Esophagus mucosa (tissue), 1 donor: ENCODE results near the gene CC2D1A. TPM values are rescaled to one million over a fixed set of nuclear protein-coding genes. Genes with fewer than 3 reads are reported as not detected.

ENCODE experiments used
- ATAC-seq: fragments of 200-7000 bp; cut with Tn5 transposase; one replicate; pipeline ENCODE4 v1.9.1; 2020
- total RNA-seq: library from RNA; stranded (reverse); gene quantifications from one replicate; pipeline ENCODE4 v1.2.4, GENCODE V29; 2023
- donor health status: DM: yes; HTN: yes; CAD: no.

The CC2D1A gene
- total RNA-seq, 1 donor from 2014 or later: 29.7 TPM

DNA sequence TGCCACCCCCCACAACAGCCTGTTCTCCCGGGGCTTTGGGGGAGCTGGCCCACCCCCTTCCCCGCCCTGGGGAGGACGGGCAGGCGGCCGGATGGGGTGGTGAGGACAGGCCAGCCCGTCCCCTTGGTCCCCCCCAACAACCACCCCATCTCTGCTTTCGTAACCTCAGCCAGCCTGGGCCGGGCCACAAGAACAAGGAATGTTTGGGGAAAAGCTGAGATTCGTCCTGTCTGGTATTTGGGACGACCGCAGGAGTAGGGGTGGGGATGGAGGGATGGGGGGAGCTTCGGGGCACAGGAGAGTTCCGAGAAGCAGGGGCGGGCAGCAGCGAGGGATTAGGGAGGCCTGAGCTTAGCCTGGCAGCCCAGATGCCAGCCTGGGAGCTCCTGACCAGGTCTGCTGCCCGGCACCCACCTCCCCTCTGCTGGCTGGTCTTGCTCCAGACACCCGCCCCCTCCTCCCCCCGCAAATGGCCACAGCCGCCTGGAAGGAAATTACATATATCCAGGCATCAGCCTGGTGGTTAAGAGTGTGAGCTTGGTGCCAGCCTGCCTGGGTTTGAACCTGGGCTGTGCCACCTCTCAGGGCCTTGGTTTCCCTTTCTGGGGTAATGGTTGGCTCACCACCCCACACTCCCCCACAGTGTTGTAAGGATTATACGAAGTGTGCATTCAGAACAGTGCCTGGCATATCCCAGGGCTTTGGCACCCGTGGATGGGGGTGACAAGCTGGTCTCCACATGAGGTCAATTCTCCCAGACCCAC is 32.5 kb downstream of the CC2D1A start, which contains the start of gene PODNL1:
PODNL1 (minus strand) TSS at position 117 of the 764 bp plus-strand sequence. CDS start 236 bp downstream, outside the sequence.
- peak; percentile 21 for ATAC-seq

DNA sequence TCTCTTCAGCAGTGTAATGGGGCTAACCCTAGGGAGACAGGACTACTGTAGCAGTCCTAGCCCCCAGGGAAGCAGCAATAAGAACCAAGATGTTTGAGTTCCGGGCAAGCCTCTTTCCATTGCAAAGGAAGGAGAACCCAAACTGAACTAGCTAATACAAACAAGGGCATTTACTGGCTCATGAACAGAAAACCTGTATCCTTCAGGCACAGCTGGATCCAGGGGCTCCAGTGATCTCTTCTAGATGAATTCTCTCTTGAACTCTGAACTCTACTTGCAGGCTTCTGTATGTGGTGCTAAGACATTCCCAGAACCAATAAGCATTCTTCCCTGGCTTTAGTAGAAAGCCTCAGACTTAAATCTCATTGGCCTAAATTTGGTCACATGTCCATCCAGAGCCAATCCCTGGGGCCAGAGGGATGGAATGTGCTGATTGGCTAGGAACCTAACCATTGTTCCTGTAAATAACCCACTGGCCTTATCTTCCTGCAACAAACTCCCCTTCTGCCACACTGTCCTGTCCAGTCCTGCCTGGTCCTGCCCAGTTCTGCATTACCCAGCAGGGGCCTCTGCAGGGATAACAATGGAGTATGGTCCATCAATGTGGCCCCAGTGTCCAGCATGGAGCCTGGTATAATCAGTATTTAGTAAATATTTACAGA is 36.2 kb downstream of the CC2D1A start:
- ATAC-seq: no peak

DNA sequence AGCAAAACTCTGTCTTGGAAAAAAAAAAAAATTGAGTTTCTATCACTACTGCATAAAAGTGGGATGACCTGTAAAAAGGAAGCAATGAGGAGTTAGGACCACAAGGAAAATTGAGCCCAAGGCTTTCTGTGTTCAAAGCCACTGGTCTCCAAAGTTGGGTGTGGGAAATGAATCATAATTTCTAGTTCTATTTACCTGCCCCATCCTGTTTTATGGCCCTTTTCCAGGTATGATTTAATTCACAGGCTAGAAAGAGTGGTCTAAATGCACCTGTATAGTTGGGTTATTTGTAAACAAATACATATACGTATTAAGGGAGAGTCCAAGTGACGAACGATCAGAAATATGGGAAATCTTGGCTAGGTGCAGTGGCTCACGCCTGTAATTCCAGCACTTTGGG is 40.4 kb downstream of the CC2D1A start:
- peak; percentile 60 for ATAC-seq

DNA sequence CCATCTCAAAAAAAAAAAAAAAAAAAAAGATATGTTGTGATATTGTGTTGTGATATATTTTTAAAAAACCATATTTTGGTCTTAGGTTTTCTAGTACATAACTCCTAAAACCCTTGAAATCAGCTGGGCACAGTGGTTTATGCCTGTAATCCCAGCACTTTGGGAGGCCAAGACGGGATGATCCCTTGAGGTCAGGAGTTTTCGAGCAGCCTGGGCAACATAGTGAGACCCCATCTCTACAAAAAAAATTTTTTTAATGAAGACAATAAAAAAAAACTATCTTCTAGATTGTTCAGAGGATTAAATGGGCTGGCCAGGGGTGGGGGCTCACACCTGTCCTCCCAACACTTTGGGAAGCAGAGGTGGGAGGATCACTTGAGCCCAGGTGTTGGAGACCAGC is 45.0 kb downstream of the CC2D1A start:
- no peak for ATAC-seq

DNA sequence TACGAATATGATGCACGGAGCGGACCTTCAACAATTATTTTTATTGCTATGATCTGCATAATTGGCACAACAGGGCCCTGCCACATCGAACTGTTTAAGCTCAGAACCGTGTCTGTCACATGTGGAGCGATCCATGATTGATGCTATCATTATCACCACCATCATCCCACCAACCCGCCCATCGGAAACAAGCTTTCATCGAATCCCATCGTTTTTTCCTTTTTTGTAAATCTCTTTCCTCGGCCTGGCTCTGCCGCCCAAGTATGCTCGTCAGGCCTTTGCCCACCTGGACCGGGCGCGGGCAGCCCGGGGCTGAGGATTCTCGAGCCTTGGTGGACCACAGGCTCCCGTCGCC is 45.8 kb downstream of the CC2D1A start:
- ATAC-seq: no peak

DNA sequence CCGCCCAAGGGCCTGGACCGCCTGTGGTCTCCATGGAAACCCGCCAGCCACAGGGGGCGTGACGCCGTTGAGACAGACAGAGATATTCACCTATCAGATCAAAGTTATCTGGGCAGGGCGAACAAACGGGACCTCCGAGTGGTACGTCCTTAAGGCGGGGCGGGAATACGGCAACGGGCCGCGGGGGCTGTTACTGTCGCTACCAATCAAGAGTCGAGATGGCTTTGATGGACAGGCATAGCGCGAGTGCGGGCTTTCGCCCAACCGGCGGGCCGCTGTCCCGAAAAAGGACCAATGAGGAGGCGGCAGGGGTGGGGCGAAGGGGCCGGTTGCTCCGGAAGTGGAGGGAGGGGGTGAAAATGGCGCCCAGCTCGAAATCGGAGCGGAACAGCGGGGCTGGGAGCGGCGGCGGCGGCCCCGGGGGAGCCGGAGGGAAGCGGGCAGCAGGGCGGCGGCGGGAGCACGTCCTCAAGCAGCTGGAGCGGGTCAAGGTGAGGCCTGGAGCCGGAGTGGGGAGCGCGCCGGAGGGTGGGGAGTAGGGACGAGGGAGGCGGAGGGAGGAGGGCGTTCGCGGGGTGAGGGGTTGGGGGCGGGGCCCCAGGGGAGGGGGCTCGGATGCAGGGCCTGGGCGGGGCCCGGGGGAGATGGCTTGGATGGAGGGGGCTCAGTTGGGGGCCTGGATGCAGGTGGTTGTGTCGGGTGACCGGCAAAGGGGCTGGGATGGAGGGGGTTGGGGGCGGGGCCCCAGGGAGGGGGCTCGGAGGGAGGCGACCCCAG is 46.3 kb downstream of the CC2D1A start, which contains the start of gene DCAF15:
DCAF15 (plus strand) TSS at position 356 of the 777 bp plus-strand sequence; CDS start at position 360, 4 bp downstream.
- ATAC-seq: peak; percentile 98

DNA sequence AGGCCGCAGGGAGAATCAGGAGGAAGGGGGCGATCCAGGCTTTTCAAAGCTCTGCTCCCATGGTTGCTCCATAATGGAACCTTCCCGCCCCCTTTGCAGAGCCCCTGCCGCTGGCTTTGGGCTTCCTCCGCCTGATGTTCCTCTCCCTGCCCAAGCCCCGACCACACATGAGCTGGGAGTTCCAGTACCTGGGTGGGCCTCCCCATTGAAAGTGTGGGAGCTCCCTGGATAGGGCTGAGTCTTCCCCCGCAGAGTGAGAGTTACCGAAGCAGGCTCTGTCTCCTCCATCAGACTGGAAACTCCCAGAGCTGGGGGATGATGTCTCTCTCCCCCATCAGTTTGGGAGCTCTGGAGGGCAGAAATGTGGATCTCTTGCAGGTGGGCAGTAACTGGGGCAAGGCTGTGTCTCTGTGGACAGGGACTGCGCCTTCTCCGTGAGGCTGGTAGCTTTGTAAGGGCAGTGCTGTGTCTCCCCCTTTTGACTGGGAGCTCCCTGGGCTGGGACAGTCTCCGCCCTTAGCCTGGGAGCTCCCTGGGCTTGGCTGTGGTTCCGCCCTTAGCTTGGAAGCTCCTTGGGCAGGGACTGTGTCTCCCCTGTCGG is 47.0 kb downstream of the CC2D1A start:
- peak; percentile 61 for ATAC-seq

DNA sequence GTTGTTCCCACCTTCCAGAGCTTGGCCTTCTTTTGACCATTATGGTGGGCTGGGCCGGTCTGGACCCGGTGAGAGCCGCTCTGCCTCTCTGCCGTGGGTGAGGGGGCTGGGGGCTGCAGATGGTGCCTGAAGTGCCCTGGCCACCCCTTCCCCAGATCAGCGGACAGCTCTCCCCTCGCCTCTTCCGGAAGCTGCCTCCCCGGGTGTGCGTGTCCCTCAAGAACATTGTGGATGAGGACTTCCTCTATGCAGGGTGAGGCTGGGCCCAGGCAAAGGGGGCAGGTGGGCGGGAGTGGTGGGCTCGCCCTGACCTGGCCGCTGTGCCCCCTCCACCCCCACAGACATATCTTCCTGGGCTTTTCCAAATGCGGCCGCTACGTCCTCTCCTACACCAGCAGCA is 48.2 kb downstream of the CC2D1A start:
- no peak for ATAC-seq

DNA sequence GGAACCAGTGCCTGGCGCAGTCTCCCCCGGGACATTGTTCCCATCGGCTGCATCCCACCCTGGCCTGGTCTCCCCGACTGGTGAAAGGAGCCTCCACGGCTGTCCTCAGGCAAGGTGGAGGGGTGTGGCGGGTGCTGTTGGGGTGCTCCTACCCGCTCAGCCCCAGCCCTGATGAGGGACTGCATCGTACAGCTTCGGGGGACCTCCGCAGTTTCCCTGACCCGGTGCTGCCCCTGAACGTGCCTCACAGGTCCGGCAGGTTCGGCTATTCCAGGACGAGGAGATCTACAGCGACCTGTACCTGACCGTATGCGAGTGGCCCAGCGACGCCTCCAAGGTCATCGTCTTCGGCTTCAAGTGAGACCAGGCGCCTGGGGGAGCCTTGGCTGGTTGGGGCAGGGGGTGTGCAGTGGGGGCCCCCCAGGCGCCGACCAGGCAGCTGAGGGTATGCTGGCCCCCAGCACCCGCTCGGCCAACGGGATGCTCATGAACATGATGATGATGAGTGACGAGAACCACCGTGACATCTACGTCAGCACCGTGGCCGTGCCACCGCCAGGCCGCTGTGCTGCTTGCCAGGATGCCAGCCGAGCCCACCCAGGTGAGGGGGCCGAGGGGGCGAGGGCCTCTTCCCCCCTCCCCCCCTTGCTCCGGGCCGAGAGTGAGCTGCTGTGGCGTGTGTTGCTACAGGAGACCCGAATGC is 49.8 kb downstream of the CC2D1A start:
- ATAC-seq: no peak

DNA sequence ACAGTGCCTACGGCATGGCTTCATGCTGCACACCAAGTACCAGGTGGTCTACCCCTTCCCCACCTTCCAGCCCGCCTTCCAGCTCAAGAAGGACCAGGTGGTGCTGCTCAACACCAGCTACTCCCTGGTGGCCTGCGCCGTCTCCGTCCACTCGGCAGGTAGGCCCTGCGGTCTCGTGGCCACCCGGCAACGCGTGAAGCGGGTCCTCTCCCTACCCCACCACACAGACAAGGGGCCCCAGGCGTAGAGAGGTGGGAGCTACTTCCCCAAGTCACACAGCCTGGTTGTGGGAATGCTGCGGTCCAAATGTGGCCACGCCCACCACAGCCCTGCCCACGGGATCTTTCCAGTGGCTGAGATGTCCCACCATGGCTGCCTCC is 50.4 kb downstream of the CC2D1A start:
- no peak for ATAC-seq

DNA sequence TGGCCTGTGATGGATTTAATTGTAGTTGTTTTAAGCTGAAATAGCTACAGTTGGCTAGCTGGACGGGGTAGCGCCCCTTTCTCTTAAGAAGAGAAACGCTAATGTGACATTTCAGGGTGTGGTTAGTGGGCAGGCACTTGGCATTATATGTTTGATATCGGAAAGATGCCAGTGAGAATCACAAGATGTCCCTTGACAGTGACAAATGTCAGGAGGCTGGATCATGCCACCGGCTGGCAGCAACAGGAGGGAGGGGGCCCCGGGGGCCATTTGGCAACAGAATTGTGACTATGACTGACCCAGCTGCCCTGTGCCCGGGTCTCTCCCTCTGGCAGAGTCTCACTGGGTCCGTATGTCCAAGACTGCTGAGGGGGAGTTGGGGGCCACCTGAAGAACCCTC is 51.0 kb downstream of the CC2D1A start:
- ATAC-seq: no peak

DNA sequence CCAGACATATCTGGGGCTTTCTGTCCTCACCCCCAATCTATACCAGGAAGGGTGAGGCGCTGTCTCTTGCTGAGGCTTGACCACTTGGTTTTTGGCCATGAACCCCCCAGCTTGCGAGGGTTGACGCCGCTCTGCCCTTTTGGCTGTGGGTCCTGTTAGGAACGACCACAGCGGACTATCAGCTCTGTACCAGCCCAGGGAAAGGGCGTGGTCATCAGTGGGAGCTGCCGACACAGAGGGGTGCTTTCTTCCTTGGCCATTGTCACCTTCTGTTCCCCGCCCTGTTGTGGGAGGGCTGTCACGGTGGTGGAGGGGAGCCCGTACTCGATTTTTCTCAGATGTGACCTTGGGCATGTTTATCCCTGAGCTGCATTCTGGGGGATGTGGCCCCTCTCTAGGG is 52.0 kb downstream of the CC2D1A start:
- no peak for ATAC-seq

DNA sequence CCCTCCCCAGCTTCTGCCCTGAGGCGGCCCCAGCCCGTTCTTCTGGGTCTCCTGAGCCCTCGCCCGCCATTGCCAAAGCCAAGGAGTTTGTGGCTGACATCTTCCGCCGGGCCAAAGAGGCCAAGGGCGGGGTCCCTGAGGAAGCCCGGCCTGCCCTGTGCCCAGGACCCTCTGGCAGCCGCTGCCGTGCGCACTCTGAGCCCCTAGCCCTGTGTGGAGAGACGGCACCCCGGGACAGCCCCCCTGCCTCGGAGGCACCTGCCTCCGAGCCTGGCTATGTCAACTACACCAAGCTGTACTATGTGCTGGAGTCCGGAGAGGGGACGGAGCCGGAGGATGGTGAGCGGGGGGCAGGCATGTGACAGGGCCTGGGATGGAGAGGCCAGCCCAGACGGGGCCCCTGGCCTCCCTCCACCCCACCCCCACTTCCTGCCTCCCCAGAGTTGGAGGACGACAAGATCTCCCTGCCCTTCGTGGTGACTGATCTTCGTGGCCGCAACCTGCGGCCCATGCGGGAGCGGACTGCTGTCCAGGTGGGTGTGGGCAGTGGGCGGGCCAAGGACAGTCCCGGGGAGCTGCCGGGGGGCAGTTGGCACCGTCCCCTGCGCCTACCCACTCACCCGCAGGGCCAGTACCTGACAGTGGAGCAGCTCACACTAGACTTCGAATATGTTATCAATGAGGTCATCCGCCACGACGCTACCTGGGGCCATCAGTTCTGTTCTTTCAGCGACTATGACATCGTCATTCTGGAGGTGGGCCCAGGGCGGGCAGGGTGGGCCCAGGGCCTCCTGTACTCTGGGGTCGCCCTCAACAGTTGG is 53.4 kb downstream of the CC2D1A start:
- ATAC-seq: peak; percentile 3

DNA sequence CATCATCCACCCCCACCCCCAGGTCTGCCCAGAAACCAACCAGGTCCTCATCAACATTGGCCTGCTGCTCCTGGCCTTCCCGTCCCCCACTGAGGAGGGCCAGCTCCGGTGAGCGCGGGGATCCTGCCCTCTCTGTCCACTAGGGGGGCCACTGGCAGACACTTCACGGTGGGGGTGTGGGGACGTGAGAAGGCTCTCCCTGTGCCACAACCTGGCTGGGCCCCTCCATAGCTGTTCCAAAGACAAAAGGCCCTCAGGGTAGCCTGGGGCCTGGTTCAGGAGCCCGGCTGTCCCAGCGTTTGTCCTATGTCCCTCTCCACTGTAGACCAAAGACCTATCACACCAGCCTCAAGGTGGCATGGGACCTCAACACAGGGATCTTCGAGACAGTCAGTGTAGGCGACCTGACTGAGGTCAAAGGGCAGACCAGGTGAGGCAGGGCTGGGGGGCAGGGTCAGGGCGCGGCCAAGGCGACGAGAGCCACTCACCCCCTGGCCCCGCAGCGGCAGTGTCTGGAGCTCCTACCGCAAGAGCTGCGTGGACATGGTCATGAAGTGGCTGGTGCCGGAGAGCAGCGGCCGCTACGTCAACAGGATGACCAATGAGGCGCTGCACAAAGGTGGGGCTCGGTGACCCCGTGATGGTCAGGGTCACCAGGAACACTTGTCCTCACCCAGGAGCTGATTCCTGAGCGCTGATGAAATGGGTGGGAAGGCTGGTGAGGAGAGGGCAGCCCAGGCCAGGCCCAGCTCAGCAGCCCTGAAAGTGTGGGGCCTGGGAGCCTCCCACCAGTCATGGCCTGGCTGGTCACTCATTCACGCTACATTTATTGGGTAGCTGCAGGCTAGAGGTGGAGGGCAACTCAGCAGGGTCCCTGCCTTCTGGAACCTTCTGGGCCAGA is 54.2 kb downstream of the CC2D1A start:
- ATAC-seq: no peak

DNA sequence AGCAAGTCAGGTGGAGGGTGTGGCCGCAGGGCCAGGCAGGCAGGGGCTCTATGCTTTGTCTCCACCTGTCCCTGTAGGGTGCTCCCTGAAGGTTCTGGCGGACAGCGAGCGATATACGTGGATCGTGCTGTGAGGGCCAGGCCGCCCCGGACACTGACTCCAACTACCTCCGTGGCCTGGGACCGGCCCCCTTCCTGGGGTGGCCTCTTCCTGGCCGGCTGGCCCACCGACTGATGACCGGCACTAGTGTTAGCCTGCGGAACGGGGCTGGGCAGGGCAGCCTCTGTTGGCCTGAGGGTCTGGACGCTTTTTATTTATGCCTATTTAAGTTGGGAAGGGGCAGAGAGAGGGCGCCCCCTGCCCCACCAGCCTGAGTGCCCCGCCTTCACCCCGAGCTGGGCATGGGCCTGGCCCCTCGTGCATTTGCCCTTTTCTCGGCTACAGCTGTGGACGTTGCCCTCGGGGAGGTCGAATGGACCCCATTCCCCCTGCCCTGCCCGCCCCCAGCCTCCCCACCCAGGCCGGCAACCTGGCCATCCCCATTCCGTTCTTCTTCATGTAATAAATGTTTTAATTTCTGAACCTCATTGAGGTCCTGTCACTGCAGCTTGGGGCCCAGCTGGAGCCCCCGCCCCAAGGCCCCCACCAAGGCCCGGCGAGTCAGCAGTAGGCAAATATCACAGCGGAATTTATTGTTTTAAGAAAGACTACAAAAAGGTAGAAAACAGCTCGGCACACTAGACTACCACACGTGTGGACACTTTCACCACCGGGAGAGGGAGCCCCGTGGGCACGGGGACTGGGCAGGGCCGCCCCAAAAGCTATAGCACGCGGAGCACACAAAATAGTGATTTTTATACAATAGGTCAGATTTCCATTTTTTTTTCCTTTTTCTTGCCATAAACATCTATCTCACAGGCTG is 55.1 kb downstream of the CC2D1A start:
- ATAC-seq: no peak

DNA sequence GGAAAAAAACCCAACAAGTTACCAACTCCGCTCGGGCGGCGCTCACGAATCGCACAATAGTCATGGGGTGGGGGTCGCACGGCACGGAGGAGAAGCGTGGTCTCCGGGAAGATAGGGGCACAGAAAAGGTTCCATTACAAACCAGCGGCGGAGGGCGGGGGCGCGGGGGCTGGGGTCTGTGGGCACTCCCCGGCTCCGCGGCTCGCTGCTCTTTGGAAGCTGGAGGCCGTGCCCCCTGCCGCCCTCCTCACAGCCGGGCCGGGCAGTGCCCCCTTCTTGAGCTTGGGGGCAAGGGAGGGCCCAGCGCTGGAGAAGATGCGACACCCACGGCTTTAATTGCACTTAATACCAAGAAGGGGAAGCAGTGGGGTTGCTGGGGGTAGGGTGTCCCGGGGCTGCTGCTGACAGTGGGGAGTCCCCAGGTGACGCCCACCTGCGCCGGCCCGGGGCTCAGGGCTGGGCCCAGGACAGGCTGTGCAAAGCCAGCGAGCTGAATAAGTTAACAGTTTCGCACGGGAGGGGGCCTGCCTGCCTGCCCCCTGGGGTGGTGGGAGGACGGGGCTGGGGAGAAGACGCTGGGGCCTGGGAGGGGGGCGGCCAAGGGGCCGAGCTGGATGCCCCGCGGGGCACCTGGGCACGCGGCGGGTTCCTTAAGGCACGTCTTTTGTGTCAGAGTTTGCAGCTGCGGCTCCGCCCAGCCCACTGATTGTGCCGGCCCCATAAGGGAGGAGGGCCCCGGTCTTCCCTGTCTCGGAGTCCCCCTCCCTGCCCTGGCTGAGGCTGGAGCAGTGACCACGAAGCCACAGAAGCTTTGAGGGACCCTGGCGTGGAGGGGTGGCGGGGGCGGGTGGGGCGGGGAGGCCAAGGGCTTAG is 56.1 kb downstream of the CC2D1A start:
- no peak for ATAC-seq

DNA sequence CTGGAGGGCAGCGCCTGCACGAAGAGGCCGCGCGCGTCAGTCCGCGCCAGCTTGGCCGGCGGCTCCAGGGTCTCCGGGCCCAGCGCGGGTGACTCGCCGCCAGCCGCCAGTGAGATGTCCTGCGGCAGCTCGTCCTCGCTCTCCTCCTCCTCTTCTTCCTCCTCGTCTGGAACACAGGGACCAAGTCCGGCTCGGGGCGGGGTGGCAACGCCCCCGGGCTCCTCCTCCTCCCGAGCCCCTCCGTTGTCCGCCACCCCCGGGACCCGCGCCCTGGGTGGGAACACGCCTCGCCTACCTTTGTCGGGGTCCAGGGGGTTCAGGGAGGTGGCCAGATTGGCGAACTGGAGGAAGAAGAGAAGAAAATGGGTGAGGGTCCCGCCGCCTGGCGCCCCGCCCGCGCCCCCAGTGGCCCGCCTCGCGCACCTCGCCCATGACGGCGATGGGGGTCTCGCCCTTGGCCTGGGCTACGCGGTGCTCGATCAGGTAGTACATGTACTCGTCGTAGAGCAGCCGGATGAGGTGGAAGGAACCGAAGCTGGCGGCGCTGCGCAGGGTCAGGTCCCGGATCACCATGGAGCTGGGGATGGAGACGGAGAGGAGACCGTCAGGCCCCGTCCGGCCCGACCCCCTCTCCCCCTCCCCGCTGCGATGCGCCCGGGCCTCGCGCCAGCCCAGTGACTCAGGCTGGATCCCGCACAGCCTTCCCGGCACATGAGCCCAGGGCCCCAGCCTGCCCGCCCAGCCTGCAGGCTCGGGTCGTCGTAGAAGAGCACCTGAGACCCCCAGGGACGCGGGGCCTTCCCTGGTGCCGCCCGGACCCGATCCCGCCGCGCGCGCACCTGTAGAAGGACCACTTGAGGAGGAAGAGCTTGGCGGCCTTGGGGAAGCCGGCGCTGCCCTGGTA is 57.0 kb downstream of the CC2D1A start:
- ATAC-seq: no peak
